ENCODE results near the gene TEX19.
"Not testable (repeated sequence)": the region's sequence is repeated elsewhere in the genome, so short reads cannot be mapped to it uniquely, and the experiment has no call there.

Gene TEX19

DNA sequence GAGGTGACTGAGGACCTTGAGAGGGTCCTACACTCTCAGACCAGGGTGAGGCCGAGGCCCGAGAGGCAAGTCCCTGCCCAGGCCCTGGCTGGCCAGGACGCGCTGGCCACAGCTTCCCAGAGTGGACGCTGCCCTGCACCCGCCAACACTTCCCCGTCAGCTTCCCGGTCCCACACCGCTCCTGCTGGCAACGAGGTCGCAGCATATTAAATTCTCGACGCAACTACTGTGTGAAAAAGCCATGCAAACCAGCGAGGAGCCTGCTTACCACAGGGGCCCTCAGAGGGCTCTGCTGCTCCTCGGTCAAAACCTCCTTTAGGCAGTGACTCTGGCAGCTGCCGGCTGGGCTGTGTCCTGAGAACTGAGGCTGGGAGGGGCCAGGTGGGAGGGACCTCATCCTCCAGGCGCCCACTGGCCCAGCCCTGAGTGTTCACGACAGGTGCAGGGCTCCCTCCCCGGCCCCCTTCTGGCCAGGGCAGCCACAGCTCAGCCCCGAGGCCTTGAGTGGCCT is 2.1 kb upstream of the TEX19 start:
- DNase-seq (ENCODE audit: low read depth): no peak

GRCh38 chr17:82357394-82357793 is 1.7 kb upstream of the TEX19 start:
- DNase-seq (ENCODE audit: low read depth): no peak

DNA sequence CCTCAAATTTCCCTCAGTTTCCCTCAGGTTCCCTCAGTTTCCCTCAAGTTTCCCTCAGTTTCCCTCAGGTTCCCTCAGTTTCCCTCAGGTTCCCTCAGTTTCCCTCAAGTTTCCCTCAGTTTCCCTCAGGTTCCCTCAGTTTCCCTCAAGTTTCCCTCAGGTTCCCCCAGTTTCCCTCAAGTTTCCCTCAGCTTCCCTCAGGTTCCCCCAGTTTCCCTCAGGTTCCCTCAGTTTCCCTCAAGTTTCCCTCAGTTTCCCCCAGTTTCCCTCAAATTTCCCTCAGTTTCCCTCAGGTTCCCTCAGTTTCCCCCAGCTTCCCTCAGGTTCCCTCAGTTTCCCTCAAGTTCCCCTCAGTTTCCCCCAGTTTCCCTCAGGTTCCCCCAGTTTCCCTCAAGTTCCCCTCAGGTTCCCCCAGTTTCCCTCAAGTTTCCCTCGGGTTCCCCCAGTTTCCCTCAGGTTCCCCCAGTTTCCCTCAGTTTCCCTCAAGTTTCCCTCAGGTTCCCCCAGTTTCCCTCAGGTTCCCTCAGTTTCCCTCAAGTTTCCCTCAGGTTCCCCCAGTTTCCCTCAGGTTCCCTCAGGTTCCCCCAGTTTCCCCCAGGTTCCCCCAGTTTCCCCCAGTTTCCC is 516 bp downstream of the TEX19 start:
- DNase-seq (ENCODE audit: low read depth): not testable (repeated sequence)

DNA sequence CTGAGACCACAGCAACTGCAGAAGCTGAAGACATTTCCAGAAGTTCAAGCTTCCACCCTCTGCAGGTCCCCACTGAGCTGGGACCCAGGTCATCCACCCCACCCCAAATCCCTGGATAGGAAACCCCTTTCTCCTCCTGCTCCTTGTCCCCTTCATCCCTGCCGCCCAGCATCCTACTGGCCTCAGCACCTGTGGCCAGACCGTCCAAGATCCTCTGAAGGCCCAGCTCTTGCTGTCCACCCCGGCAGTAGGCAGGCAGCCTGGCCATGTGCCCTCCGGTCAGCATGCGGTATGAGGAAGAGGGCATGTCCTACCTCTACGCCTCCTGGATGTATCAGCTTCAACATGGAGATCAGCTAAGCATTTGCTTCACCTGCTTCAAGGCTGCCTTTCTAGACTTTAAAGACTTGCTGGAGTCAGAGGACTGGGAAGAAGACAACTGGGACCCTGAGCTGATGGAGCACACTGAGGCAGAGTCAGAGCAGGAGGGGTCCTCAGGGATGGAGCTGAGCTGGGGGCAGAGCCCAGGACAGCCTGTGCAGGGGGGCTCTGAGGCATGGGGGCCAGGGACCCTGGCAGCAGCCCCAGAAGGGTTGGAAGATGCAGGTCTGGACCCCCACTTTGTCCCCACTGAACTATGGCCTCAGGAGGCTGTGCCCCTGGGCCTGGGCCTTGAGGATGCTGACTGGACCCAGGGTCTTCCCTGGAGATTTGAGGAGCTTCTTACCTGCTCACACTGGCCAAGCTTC is 3.0 kb downstream of the TEX19 start:
- no peak for DNase-seq (ENCODE audit: low read depth)

GRCh38 chr17:82365606-82366295 is 6.7 kb downstream of the TEX19 start:
- DNase-seq (ENCODE audit: low read depth): no peak

GRCh38 chr17:82366749-82367148 is 7.7 kb downstream of the TEX19 start:
- DNase-seq (ENCODE audit: low read depth): no peak

GRCh38 chr17:82367724-82368524 is 8.9 kb downstream of the TEX19 start:
- DNase-seq (ENCODE audit: low read depth): no peak

- no peak for DNase-seq (ENCODE audit: low read depth)
These were observed 10.2 kb downstream of the TEX19 start for GRCh38 chr17:82369211-82369610.

- no peak for DNase-seq (ENCODE audit: low read depth)
These were observed 11.7 kb downstream of the TEX19 start for GRCh38 chr17:82370471-82371332.

DNA sequence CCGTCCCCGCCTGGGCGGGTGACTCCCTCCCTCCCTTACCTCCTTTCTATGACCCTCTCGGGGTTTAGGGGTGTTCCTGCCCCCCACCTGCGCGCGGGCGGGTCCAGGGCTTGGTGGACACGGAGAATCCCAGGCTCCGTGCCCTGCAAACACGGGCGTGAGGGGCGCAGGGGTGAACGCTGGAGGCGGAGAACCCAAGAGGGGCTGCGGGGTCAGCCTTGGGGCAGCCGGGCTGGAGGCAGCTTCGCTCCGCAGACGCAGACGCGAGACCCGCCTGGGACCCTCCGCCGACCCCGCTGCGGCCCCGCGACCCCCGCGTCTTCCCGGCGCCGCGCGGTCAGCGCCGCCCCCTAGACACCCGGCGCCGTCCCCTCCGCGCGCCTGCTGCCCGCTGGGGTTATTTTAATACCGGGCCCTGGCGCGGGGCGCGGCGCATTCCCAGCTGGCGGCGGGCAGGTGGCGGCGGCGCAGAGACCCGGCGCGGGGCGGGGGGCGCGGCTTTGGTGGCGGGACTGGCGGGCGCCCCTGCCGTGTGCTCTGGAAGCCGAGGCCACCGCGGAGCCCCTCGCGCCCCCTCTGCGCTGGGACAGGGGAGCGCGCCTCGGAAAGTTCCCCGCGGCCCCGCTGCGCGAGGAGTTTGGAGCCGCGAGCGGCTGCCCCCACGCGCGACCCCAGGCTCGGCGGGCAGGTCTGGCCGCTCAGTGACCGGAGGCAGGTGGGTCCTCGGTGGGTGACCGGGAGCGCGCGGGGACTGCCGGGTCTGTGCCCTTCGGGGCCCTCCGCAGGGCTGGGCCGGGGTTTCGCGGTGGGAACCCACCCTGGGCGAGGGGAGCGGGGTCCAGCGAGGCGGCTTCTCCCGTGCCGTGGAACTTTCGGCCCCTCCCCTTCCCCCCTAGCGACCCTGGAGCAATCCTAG is 12.5 kb downstream of the TEX19 start, which contains the start of gene UTS2R:
TSS of gene UTS2R (plus strand) at position 433 of the 916 bp plus-strand sequence. CDS start 2,560 bp downstream, outside the sequence.
- no peak for DNase-seq (ENCODE audit: low read depth)

DNA sequence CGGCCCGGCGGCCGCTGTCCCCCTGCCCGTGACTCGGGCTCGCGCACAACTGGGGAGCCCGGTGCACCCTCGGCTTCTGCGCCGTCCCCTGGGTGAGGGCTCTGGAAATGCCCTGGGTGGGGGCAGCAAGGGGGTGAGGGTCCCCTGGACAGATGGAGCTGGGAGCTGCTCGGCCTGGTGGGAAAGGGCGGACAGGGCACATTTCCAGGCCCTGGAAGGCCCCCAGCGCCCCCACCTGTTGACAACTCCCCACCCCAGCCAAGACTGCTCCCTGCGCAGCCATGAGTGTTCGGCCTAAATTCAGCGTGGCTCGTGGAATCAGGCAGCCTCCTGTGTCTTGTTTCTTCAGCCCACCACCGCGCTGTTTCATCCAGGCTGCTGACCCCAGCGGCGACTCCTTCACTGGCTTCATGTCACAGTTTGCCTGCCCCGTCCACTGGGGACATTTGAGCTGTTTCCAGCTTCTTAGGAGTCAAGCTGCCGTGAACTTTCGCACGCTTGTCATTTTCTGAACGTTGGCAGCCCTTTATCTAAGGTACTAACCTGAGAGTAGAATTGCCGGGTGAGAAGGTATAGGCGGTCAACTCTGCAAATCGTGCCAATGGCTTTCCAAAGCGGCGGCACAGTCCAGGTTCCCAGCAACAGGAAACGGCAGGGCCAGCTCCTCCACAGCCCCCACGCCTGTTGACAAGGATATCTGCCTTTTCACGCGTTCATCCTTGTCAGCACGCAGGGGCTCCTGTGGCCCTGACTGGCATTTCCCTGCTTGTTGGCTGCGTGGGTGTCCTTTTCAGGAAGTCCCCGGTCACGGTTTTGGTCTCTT is 13.4 kb downstream of the TEX19 start:
- DNase-seq (ENCODE audit: low read depth): no peak

DNA sequence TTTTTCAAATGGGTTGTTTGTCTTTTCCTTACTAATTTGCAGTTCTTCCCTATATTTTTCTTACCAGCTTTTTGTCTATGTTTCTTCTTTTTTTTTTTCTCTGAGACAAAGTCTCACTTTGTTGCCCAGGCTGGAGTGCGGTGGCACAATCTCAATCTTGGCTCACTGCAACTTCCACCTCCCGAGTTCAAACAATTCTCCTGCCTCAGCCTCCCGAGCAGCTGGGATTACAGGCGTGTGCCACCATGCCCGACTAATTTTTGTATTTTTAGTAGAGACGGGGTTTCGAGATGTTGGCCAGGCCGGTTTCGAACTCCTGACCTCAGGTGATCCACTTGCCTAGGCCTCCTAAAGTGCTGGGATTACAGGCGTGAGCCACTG is 14.0 kb downstream of the TEX19 start:
- DNase-seq (ENCODE audit: low read depth): not testable (repeated sequence)

GRCh38 chr17:82373731-82374625 is 14.9 kb downstream of the TEX19 start:
- DNase-seq (ENCODE audit: low read depth): no peak

- no peak for DNase-seq (ENCODE audit: low read depth)
These were observed 15.7 kb downstream of the TEX19 start for GRCh38 chr17:82374626-82375331.

DNA sequence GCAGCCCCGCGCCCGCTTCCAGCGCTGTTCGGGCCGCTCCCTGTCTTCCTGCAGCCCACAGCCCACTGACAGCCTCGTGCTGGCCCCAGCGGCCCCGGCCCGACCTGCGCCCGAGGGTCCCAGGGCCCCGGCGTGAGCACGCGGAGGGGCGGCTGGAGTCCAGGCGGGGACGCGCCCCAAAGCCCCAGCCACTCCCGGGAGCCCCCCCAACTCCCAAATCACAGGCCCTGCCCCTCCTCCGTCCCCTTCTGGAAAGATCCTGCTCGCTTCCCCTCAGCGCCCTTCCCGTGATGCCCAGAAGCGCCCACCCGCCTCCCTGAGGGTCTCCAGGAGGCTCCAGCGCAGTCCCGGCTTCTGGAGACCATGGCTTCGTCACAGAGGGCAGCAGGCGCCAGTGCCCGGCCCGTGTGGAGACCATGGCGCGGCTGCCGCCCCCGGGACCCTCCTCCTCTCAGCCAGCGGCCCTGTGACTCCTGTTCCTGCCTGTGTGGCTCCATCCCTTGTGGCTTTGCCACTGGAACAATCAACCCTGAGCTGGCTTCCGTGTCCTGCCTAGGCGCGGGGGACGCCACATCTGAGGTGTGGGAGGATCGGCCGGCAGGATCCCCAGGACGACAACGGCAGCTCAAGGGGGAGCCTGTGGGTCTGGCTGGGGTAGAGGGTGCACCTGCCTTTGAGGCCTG is 16.5 kb downstream of the TEX19 start:
- DNase-seq (ENCODE audit: low read depth): no peak

DNA sequence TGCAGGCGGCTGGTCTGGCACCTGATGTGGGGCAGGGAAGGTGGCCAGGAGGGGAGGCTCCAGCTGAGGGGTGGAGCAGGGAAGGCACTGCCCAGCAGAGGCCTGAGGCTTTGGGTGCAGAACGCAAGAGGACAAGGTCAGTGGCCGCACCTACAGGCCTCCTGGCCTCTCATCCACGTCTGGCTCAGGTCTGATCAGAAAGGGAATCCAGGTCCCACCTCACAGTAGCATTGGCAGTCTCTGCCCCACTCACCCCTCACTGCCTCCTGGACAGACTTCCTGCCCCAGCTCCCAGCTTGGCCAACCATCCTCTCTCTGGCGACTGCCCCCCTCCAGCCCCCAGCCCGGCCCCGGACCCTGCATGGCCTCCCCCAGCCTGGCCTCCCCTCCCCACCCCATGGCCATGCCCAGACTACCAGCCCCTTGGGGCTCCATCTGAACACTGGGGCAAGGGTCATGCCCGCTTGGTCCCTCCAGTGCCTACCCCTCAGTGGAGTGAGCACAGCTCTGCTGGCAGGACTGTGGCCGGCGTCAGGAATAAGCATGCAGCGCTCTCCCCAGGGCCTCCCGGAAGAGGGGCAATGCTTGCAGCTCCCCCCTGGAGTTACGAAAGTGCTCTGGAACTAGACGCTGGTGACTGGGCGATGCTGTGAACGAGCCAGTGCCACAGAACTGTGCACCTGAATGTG is 17.1 kb downstream of the TEX19 start:
- DNase-seq (ENCODE audit: low read depth): no peak

All from HS-5 (cell line).